ENCODE data around the gene AJAP1. TPM values are rescaled to one million over a fixed set of nuclear protein-coding genes. Genes with fewer than 3 reads are reported as not detected.

The AJAP1 gene
- total RNA-seq, 4 donors from 2014 or later, result under 0.01 to 0.21 (median 0.10) TPM

- H3K4me3 ChIP-seq, result no peak overlapping the region
- no peaks in the 10 kb centered on the region for H3K36me3 ChIP-seq
- WGBS, 2 donors, result 92 to 100% methylated on average over 2 of the region's 2 CpGs
- peaks cover 0 to 10% (median 0%) of the 10 kb centered on the region in 4 donors for H3K4me1 ChIP-seq
- no peak overlapping the region for H3K27ac ChIP-seq
- no peak for DNase-seq (ENCODE audit: low spot score in 2 of 2)
- no peak for TF ChIP-seq EP300 (IDR thresholded peaks at IDR 0.05)
- TF ChIP-seq POLR2A (IDR thresholded peaks at IDR 0.05), result no peak
- no peak for TF ChIP-seq CTCF (IDR thresholded peaks at IDR 0.05)
- H3K9me3 ChIP-seq, result peaks cover 0 to 5% (median 0%) of the 10 kb centered on the region in 4 donors
- H3K27me3 ChIP-seq, result no peaks in the 10 kb centered on the region
Observed at GRCh38 chr1:4696753-4697152, 42.3 kb downstream of the AJAP1 start.

GRCh38 chr1:4697801-4698200 is 43.4 kb downstream of the AJAP1 start:
- WGBS, 2 donors, result 89 to 91% methylated on average over 18 to 19 of the region's 19 CpGs
- Histone ChIP-seq H3K27ac (no peak overlapping the region), H3K9me3 (peaks cover 0 to 5% (median 0%) of the 10 kb centered on the region in 4 donors), H3K36me3 (no peaks in the 10 kb centered on the region), H3K4me3 (no peak overlapping the region), H3K27me3 (no peaks in the 10 kb centered on the region), H3K4me1 (peaks cover 0 to 10% (median 0%) of the 10 kb centered on the region in 4 donors)
- no peak for DNase-seq (ENCODE audit: low spot score in 2 of 2)
- no peak for TF ChIP-seq EP300 (IDR thresholded peaks at IDR 0.05)

GRCh38 chr1:4698911-4699310 is 44.5 kb downstream of the AJAP1 start:
- Histone ChIP-seq H3K9me3 (peaks cover 0 to 5% (median 0%) of the 10 kb centered on the region in 4 donors), H3K36me3 (no peaks in the 10 kb centered on the region), H3K4me1 (peaks cover 0 to 10% (median 0%) of the 10 kb centered on the region in 4 donors), H3K27ac (no peak overlapping the region), H3K27me3 (no peaks in the 10 kb centered on the region), H3K4me3 (no peak overlapping the region)
- WGBS, 2 donors, result 80 to 86% methylated on average over 8 of the region's 8 CpGs
- no peak for DNase-seq (ENCODE audit: low spot score in 2 of 2)
- no peak for TF ChIP-seq POLR2A (IDR thresholded peaks at IDR 0.05)
- no peak for TF ChIP-seq EP300 (IDR thresholded peaks at IDR 0.05)
- TF ChIP-seq CTCF (IDR thresholded peaks at IDR 0.05), result no peak

- Histone ChIP-seq H3K9me3 (peaks cover 0 to 5% (median 0%) of the 10 kb centered on the region in 4 donors), H3K4me3 (no peak overlapping the region), H3K36me3 (no peaks in the 10 kb centered on the region), H3K27me3 (no peaks in the 10 kb centered on the region), H3K4me1 (peaks cover 0 to 10% (median 0%) of the 10 kb centered on the region in 4 donors), H3K27ac (no peak overlapping the region)
- DNase-seq (ENCODE audit: low spot score in 2 of 2), result no peak
- no peak for TF ChIP-seq CTCF (IDR thresholded peaks at IDR 0.05)
- TF ChIP-seq EP300 (IDR thresholded peaks at IDR 0.05), result no peak
- no peak for TF ChIP-seq POLR2A (IDR thresholded peaks at IDR 0.05)
- 61 to 67% methylated on average over 16 to 21 of the region's 21 CpGs for WGBS, 2 donors
Observed at GRCh38 chr1:4699376-4700301, 45.2 kb downstream of the AJAP1 start.

GRCh38 chr1:4700801-4701200 is 46.4 kb downstream of the AJAP1 start:
- DNase-seq (ENCODE audit: low spot score in 2 of 2), result no peak
- Histone ChIP-seq H3K36me3 (no peaks in the 10 kb centered on the region), H3K4me1 (peaks cover 0 to 10% (median 0%) of the 10 kb centered on the region in 4 donors), H3K4me3 (no peak overlapping the region), H3K27me3 (no peaks in the 10 kb centered on the region), H3K9me3 (no peaks in the 10 kb centered on the region), H3K27ac (no peak overlapping the region)
- TF ChIP-seq POLR2A (IDR thresholded peaks at IDR 0.05), result no peak
- TF ChIP-seq EP300 (IDR thresholded peaks at IDR 0.05), result no peak
- no peak for TF ChIP-seq CTCF (IDR thresholded peaks at IDR 0.05)
- WGBS, 2 donors, result 55 to 56% methylated on average over 13 of the region's 13 CpGs
